DMS 273 treated with DMSO at 0.1 percent for 48 hours (cell line): Measurements from ENCODE around the gene MAS1L.
"Not testable (repeated sequence)": the region's sequence is repeated elsewhere in the genome, so short reads cannot be mapped to it uniquely, and the experiment has no call there.

Source experiments
- DNase-seq: peaks from one replicate; lab custom pipeline; 2025; lab: John Stamatoyannopoulos, UW

MAS1L gene

GRCh38 chr6:29483186-29483585 is 4.6 kb downstream of the MAS1L start:
- DNase-seq, result no peak

DNA sequence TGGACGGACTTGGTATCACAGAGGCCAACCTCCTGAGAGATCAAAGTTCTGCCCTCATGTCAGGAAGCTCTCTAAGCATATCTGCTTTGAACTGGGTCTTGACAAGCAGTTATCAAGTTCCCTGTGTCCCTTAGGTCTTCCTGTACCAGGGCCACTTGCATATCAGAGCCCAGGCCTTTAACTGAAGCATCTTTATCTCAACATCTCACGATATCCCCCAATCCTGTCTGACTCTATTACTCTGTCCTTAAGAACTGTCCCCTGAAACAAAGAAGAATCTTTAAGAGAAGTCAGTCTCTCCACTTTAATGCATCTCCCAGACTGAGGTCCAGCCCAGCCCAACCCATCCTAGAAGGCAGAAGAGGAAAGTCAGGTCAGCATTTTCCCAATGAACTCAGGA is 8.2 kb downstream of the MAS1L start:
- DNase-seq, result no peak

DNA sequence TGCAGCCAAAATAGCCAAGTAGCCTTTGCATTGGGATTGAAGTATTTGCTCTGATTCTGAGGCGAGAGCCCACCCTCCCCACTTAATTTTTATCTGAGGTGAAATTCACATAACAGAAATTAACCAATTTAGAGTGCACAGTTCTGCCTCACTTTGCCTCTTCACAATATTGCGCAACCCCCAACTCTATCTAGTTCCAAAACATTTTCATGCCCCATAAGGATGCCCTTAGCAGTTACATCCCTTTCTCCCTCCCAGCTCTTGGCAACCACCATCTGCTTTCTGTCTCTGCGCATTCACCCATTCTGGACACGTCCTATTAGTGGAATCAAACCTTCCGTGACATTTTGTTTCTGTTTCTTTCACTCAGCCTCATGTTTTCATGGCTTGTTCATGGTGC is 9.0 kb downstream of the MAS1L start:
- no peak for DNase-seq

GRCh38 chr6:29477923-29478450 is 9.8 kb downstream of the MAS1L start:
- DNase-seq, result no peak

DNA sequence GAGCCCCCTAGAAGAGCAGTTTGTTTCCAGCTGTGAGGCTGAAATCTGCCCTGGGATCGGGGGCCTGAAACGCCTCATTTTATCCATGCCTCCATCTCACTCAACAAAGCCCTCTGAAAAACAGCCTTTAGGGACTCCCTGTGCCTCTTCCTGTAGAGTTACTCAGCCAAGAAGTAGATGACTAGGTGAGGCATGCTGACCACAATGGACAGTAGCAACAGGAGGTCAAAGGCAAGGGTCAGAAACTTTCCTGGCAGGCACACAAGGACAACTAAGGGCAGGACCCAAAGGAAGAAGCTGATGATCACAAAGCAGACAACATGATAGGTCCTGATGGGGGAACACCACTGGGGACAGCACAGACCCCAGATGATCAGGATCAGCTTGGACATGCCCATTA is 12.8 kb downstream of the MAS1L start:
- DNase-seq, result no peak

GRCh38 chr6:29466241-29466640 is 21.5 kb downstream of the MAS1L start:
- DNase-seq, result no peak

GRCh38 chr6:29465801-29466200 is 22.0 kb downstream of the MAS1L start:
- DNase-seq, result no peak

- no peak for DNase-seq
Observed at GRCh38 chr6:29465279-29465678, 22.5 kb downstream of the MAS1L start.

- no peak for DNase-seq
Observed at GRCh38 chr6:29462022-29462421, 25.7 kb downstream of the MAS1L start.

DNA sequence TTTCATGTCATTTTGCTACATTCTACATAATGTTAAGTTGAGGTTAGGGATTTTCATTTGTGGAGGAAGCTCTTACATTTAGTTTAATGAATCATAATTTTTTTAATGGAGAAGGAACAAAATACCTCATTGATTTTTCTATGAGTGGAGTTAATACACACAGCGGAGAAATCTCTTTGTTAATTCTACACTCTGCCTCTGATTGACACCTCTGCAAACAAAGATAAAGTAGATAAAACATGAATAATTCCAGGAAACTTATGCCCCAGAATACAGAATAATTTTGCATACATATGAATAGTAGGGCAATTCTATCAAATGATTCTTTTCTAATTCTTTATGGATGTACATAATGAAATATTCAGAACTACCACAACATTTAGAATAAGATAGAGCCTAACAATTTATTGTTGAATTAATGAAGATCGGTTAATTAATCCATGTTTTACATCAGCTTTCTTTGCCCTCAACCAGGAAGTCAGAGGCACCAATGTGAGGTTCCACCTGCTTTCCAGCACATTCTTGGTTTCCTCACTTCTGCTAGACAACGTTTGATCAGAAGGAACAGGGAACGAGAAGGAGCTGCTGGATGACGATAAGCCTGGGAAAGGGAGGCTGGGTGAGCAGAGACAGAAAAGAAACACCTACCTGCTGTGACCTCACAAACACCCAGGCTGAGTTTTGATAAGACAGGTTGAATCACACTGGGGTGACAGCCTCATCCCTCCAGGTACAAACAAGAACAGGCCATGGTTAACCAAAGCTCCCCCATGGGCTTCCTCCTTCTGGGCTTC is 26.5 kb downstream of the MAS1L start:
- no peak for DNase-seq

- no peak for DNase-seq
Observed at GRCh38 chr6:29456971-29457370, 30.8 kb downstream of the MAS1L start, which contains the start of the genes OR11A1 and OR2H1. OR11A1 (minus strand) TSS chr6:29457071; CDS start chr6:29427641, 29,430 bp downstream. OR2H1 (plus strand) TSS chr6:29457155; CDS start chr6:29461770, 4,615 bp downstream.

DNA sequence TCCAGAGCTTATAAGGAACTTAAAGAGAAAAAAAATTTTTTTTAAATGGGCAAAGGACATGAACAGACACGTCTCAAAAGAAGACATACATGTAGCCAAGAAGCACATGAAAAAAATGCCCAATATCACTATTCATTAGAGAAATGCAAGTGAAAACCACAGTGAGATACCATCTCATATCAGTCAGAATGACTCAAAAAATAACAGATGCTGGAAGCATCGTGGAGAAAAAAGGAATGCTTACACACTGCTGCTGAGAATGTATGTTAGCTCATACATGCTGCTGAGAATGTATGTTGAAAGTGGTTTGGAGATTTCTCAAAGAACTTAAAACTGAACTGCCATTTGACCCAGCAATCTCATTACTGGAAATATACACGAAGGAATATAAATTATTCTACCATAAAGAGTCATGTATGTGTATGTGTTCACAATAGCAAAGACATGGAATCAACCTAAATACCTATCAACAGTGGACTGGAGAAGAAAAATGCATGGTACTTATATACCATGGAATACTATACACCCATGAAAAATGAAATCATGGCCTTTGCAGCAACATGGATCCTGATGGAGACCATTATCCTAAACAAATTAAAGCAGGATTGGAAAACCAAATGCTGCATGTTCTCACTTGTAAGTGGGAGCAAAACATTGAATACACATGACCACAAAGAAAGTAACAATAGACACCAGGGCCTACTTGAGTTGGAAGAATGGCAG is 36.1 kb downstream of the MAS1L start:
- no peak for DNase-seq

- no peak for DNase-seq
Observed at GRCh38 chr6:29447670-29448069, 40.1 kb downstream of the MAS1L start.

GRCh38 chr6:29444031-29444430 is 43.7 kb downstream of the MAS1L start:
- not testable (repeated sequence) for DNase-seq

GRCh38 chr6:29442719-29443118 is 45.0 kb downstream of the MAS1L start:
- no peak for DNase-seq

DNA sequence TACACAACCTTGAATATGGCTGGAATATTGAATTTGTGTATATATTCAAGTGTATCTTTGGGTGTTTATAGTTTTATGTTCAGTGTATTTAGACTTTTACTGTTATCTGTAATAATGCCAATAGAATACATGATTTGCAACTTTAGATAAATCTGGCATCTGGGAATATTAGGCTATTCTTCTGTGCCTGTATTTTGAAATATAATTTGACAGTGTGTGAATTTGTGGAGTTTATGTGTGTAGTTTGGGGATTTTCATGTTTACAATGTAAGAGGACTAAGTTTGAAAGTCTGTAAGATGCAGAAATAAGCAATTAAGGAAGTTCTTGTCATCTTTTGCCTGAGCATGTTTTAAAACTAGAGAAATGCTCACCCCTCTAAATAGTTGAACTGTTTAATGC is 48.8 kb downstream of the MAS1L start, which contains the start of gene OR10C1:
Gene OR10C1 (plus strand): TSS at position 301 of the 400 bp plus-strand sequence. CDS start 710 bp downstream, outside the sequence.
- DNase-seq, result no peak

GRCh38 chr6:29436730-29437129 is 51.0 kb downstream of the MAS1L start:
- not testable (repeated sequence) for DNase-seq
